Measurements from ENCODE around the gene ZDHHC11.

DNA sequence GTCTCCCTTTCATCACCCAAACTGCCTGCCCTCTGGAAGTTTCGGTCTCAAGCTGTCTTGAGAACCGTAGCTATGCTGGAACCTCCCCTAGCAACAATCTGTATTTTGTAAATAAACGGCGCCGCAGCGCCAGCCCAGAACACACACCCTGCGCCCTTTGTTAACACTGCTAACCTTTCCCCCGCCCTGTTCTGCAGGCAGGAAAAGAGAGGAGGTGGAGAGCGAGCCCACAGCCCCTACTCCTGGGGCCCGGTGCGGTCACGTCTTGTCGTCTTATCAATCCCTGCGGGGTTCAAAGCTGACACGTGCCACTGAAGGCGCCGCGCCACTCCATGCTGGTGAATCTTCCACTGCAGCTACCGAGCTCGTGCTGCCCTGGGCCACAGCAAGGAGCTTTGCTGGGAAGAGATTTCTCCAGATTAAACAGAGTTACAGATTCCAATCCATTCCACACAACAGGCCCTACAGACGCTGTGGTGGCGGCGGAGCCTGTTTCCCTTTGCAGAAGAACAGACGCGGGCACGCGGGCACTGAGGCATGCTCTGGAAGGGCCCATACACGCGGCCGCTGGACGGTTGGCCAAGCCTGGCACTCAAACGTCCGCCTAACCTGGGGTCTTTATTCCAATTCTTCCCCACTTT is 91.6 kb downstream of the ZDHHC11 start:
- TF ChIP-seq CTCF (IDR thresholded peaks at IDR 0.05) = no peak
- TF ChIP-seq POLR2A (IDR thresholded peaks at IDR 0.05) = no peak
